Calu3 (cell line): ENCODE measurements around the gene GARIN6. TPM values are rescaled to one million over a fixed set of nuclear protein-coding genes. Genes with fewer than 3 reads are reported as not detected.

Source experiments
- BruUV-seq: library from RNA; stranded (reverse); fragments of 400-500 nt; replicated peaks from 2 replicates; lab custom pipeline; 2021; lab: Mats Ljungman, UMichigan
- CTCF ChIA-PET: fragments of 300-600 bp; sonication (Branson Sonifier 250); formaldehyde crosslinking; loops from one replicate; lab custom pipeline; 2022; ENCODE audit warnings: antibody characterized with exemption; lab: Charles Lee
- DNase-seq: peaks from one replicate; pipeline ENCODE4 v3.0.0; 2022
- H3K27ac Mint-ChIP-seq: one replicate; pipeline ENCODE4 v1.8.0; 2022; ENCODE audit warnings: mixed read lengths; ENCODE audit not compliant: unreplicated experiment
- H3K27me3 Mint-ChIP-seq: one replicate; pipeline ENCODE4 v1.8.0; 2022; ENCODE audit warnings: mixed read lengths; ENCODE audit not compliant: unreplicated experiment
- H3K36me3 Mint-ChIP-seq: one replicate; pipeline ENCODE4 v1.8.0; 2022; ENCODE audit warnings: mild to moderate bottlenecking, moderate library complexity, mixed read lengths; ENCODE audit not compliant: insufficient read depth, unreplicated experiment
- H3K4me1 Mint-ChIP-seq: one replicate; pipeline ENCODE4 v1.8.0; 2022; ENCODE audit warnings: mild to moderate bottlenecking, low read depth, mixed read lengths; ENCODE audit not compliant: unreplicated experiment
- H3K4me3 Mint-ChIP-seq: one replicate; pipeline ENCODE4 v1.8.0; 2022; ENCODE audit warnings: mild to moderate bottlenecking, low read depth, moderate library complexity, mixed read lengths; ENCODE audit not compliant: unreplicated experiment
- H3K9me3 Mint-ChIP-seq: one replicate; pipeline ENCODE4 v1.8.0; 2022; ENCODE audit warnings: low read depth, mixed read lengths; ENCODE audit not compliant: unreplicated experiment
- intact Hi-C: fragments of 100-400 bp; cut with micrococcal nuclease; formaldehyde crosslinking; loops from one replicate; pipeline ENCODE4 v1.10.0; 2022; ENCODE audit not compliant: unreplicated experiment
- total RNA-seq: library from RNA; stranded (reverse); gene quantifications from 2 replicates; pipeline ENCODE4 v1.2.3, GENCODE V29; 2022
- TF ChIP-seq, protein P1 (sequence below): fragments of 200-600 bp; IDR thresholded peaks from one replicate; pipeline ENCODE4 v1.8.0; 2022; ENCODE audit warnings: antibody characterized with exemption; ENCODE audit not compliant: unreplicated experiment

Gene GARIN6
- total RNA-seq, 1 experiment from 2014 or later: not detected

DNA sequence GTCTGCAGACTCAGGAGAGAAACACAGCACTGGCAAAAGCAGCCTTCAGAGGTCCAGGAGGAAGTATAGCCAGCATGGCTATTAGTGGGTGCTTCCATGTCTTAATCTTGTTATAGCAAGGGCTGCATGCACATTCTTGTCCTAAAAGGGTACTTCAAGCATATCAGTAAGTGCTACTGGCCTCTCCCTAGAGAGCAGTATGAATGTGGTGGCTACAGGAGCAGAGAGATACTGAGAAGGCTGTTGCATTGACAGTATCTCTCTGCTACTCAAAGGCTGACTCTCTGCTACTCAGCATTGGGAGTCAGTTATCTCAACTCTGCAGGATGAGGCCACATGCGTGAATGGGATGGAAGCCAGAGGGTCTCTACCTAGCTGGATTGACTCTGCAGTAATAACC, 2.0 kb downstream of the GARIN6 start:
- TF ChIP-seq, protein P1, sequence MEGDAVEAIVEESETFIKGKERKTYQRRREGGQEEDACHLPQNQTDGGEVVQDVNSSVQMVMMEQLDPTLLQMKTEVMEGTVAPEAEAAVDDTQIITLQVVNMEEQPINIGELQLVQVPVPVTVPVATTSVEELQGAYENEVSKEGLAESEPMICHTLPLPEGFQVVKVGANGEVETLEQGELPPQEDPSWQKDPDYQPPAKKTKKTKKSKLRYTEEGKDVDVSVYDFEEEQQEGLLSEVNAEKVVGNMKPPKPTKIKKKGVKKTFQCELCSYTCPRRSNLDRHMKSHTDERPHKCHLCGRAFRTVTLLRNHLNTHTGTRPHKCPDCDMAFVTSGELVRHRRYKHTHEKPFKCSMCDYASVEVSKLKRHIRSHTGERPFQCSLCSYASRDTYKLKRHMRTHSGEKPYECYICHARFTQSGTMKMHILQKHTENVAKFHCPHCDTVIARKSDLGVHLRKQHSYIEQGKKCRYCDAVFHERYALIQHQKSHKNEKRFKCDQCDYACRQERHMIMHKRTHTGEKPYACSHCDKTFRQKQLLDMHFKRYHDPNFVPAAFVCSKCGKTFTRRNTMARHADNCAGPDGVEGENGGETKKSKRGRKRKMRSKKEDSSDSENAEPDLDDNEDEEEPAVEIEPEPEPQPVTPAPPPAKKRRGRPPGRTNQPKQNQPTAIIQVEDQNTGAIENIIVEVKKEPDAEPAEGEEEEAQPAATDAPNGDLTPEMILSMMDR: no peak
- Mint-ChIP-seq H3K36me3 (no peaks in the 10 kb centered on the region), H3K4me1 (no peaks in the 10 kb centered on the region), H3K27ac (no peak overlapping the region), H3K4me3 (no peak overlapping the region), H3K9me3 (no peaks in the 10 kb centered on the region), H3K27me3 (no peaks in the 10 kb centered on the region)
- CTCF ChIA-PET: no interaction called here
- intact Hi-C loops: no loop called here
- BruUV-seq: no TSS peak
- no peak for DNase-seq

DNA sequence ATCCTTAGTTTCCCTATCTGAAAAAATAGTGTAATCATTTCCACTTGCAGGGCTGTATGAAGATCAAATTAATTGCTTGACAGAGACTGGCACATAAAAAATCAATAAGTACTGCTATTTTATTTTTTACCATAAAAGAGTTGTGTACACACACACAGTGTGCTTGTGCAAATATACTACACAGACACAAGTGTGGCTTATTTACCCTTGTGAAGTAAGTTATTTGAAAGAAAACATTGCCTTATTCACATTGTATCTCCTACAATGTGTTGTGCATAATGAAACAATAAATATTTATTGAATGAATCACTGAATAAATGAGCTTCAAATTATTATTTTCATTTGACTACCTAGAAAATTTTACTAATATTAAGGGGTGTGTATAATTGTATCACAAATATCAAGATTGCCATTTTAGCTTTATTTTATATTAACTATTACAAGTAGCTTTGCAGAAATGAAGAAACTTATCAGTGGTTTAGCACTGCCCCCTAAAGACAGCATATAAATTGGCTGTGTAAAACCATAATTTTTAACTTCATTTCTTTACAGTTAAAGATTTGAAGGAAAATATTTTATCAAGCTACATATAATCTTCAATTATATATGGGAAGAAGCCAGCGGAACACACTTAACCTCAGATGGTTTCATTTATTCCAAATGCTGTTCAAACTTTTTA, 11.3 kb downstream of the GARIN6 start:
- no peak for DNase-seq
- Mint-ChIP-seq H3K4me3 (no peak overlapping the region), H3K36me3 (no peaks in the 10 kb centered on the region), H3K4me1 (no peaks in the 10 kb centered on the region), H3K27ac (no peak overlapping the region), H3K9me3 (no peaks in the 10 kb centered on the region), H3K27me3 (no peaks in the 10 kb centered on the region)
- intact Hi-C loops: loop anchor here (1.0 to 10.0 kb wide), 4 partner anchors 108 to 704 kb away; no protein-coding TSS in a partner anchor
- TF ChIP-seq, protein P1: no peak
- CTCF ChIA-PET: interaction anchor here (0.6 to 1.6 kb wide), 4 partner anchors 272 to 617 kb away, joined by 3 to 20 read pairs (median 4); no protein-coding TSS in a partner anchor
- no TSS peak for BruUV-seq

DNA sequence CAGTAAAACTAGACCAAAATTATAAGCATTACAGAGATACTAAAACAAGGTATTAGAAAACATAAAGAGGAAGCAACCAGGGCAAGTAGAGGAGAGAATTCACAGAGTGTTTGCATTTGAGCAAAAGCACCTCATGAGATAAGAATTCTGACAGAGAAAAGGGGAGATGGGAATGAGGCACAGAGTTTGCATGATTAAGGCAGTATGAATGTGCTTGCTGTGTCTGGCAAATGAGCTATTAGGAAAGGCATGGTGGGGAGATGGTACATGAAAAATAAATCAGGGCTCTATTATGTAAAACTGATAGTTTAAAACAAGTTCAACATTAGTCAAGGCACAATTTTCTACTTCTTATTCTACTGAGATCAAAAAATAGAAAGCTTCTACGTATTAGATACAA, 23.1 kb downstream of the GARIN6 start:
- no peaks in the 10 kb centered on the region for H3K4me1 Mint-ChIP-seq
- BruUV-seq: no TSS peak
- no peaks in the 10 kb centered on the region for H3K9me3 Mint-ChIP-seq
- intact Hi-C loops: no loop called here
- no peaks in the 10 kb centered on the region for H3K27me3 Mint-ChIP-seq
- TF ChIP-seq, protein P1: no peak
- H3K27ac Mint-ChIP-seq: no peak overlapping the region
- no peaks in the 10 kb centered on the region for H3K36me3 Mint-ChIP-seq
- CTCF ChIA-PET: no interaction called here
- no peak overlapping the region for H3K4me3 Mint-ChIP-seq
- DNase-seq: no peak

DNA sequence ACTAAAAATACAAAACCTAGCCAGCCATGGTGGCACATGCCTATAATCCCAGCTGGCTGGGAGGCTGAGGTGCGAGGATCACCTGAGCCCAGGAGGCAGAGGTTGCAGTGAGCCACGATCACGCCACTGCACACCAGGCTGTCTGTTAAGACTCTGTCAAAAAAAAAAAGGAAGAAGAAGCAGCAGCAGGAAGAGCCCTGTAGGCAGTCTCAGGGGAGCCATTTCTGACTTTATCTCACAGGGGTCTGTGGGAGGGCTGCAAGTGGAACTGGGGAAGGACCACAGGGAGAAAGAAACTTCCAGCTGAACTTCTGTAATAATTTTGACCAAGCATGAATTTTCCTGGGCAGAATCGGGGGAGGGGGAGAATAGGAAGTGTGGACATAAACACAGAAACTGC, 32.7 kb downstream of the GARIN6 start:
- intact Hi-C loops: no loop called here
- no peak overlapping the region for H3K27ac Mint-ChIP-seq
- TF ChIP-seq, protein P1: no peak
- CTCF ChIA-PET: no interaction called here
- no peaks in the 10 kb centered on the region for H3K4me1 Mint-ChIP-seq
- no peaks in the 10 kb centered on the region for H3K27me3 Mint-ChIP-seq
- H3K9me3 Mint-ChIP-seq: peaks cover 11% of the 10 kb centered on the region
- H3K4me3 Mint-ChIP-seq: no peak overlapping the region
- no peaks in the 10 kb centered on the region for H3K36me3 Mint-ChIP-seq
- no TSS peak for BruUV-seq
- no peak for DNase-seq
